K562 (cell line): ENCODE results near the gene SIAE. TPM values are rescaled to one million over a fixed set of nuclear protein-coding genes. Genes with fewer than 3 reads are reported as not detected.

Source experiments
- CHD4 ChIP-seq: fragments of 200-600 bp; sonication (generic); IDR thresholded peaks from 3 replicates; pipeline ENCODE4 v1.6.1; 2012; ENCODE audit warnings: low read depth, mild to moderate bottlenecking, mixed read lengths, low read length, inconsistent platforms; ENCODE audit not compliant: insufficient read depth, insufficient replicate concordance, poor library complexity, severe bottlenecking
- ETS2 ChIP-seq: IDR thresholded peaks from 2 replicates; pipeline ENCODE4 v1.6.1; 2016; ENCODE audit warnings: borderline replicate concordance, missing genetic modification characterization, mild to moderate bottlenecking, moderate library complexity, missing compliant biosample characterization; ENCODE audit not compliant: poor library complexity, severe bottlenecking
- ETV1 ChIP-seq: fragments of 450-650 bp; conservative IDR thresholded peaks from 2 replicates; pipeline ENCODE4 v1.6.1; 2016; ENCODE audit warnings: missing genetic modification characterization, control low read depth, low read depth, missing compliant biosample characterization
- SRF ChIP-seq, 2 experiments: fragments of 250-450, 450-650 bp in 1 of 2; sonication (Bioruptor Pico) in 1 of 2; sonication (generic) in 1 of 2; formaldehyde crosslinking; IDR thresholded peaks; 2 replicates each; pipeline versions ENCODE4 v1.5.0 to v1.5.1; 2020 to 2022; ENCODE audit warnings: mild to moderate bottlenecking in 1 of 2, missing genetic modification reagents in 1 of 2
- ZNF253 ChIP-seq: fragments of 250-450 bp; sonication (Bioruptor Pico); conservative IDR thresholded peaks from 2 replicates; pipeline ENCODE4 v1.6.1; 2021; ENCODE audit warnings: mild to moderate bottlenecking
- polyA plus RNA-seq, 8 experiments: library from polyadenylated mRNA; depleted of rRNA in 4 of 8; stranded (reverse) in 5 of 8; unstranded in 3 of 8; fragments of >200 nt; fragmentation: Nextera tagmentation in 2 of 8; fragmentation: Illumina TruSeq in 1 of 8; extraction: Ambion mirVana in 2 of 8; extraction: Trizol in 1 of 8; gene quantifications; 2 replicates each; pipeline versions ENCODE4 v1.2.1 to v1.2.3, GENCODE V29; 2011 to 2014; ENCODE audit warnings: inconsistent platforms in 1 of 8, missing spikeins in 1 of 8
- total RNA-seq, 7 experiments: library from RNA; depleted of rRNA in 6 of 7; stranded (reverse); fragments of >200 nt in 6 of 7; fragmentation: Illumina TruSeq in 2 of 7; extraction: Trizol in 2 of 7; gene quantifications; 2 replicates each; pipeline versions ENCODE4 v1.2.1 to v1.2.3, GENCODE V29; 2011 to 2021; ENCODE audit warnings: low replicate concordance in 1 of 7
- TF ChIP-seq, protein P1 (sequence below), 2 experiments: fragments of 450-650 bp; formaldehyde crosslinking in 1 of 2; IDR thresholded peaks; 2 replicates each; pipeline versions ENCODE4 v1.4.0 to v1.6.1; 2014 to 2020; ENCODE audit warnings: mild to moderate bottlenecking in 2 of 2, borderline replicate concordance in 1 of 2, low read depth in 1 of 2
- TF ChIP-seq, protein P2 (sequence below): IDR thresholded peaks from 2 replicates; pipeline ENCODE4 v1.6.1; 2012; ENCODE audit warnings: low read depth, low read length, improper control_type of control experiment, borderline replicate concordance
- TF ChIP-seq, protein P3 (sequence below): fragments of 250-450 bp; sonication (Bioruptor Pico); IDR thresholded peaks from 2 replicates; pipeline ENCODE4 v1.4.0; 2020

The SIAE gene
- total and polyA plus RNA-seq, 9 of the 15 experiments (the other 6 are each of a cell fraction or from before 2014, with no cell fraction given), result 0.89 to 9.6 (median 3.7) TPM

DNA sequence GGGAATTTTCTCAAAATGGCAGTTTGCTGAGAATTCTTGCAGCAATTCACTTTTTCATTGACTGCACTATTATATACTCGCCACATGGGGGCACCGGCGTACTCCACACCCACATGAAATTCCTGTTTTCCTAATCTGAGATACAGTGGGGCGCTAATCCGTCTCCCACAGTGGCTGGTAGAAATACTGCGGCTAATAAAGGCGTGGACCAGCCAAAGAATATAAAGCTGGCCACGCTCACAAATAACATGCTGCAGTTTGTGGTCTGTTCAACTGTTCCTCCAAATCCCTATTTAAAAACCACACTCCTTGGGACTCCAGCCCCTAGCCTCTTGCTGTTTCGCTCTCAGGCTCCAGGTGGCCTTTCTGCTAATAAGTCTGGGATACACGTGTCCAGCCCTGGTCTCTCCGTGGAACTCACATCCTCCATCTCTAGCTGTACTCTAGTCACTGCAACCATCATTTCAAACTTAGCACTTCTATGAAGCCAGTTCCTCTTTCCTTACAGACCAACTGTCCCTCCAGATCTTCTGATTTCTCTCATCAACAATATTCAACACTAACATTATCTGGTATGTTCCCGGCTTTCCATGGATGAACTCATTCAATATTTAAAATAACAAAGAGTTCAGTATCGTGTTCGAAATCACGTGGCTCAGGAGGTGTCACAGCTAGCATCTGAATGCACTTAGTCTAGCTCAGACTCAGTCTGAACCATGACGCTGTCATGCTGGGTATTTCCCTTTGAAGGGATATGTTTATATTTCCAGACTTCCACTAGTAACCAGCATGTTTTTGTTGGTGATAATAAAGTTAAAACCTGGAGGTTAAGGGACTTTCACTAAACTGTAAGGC, 28.9 kb downstream of the SIAE start (continued):
- TF ChIP-seq, protein P1, sequence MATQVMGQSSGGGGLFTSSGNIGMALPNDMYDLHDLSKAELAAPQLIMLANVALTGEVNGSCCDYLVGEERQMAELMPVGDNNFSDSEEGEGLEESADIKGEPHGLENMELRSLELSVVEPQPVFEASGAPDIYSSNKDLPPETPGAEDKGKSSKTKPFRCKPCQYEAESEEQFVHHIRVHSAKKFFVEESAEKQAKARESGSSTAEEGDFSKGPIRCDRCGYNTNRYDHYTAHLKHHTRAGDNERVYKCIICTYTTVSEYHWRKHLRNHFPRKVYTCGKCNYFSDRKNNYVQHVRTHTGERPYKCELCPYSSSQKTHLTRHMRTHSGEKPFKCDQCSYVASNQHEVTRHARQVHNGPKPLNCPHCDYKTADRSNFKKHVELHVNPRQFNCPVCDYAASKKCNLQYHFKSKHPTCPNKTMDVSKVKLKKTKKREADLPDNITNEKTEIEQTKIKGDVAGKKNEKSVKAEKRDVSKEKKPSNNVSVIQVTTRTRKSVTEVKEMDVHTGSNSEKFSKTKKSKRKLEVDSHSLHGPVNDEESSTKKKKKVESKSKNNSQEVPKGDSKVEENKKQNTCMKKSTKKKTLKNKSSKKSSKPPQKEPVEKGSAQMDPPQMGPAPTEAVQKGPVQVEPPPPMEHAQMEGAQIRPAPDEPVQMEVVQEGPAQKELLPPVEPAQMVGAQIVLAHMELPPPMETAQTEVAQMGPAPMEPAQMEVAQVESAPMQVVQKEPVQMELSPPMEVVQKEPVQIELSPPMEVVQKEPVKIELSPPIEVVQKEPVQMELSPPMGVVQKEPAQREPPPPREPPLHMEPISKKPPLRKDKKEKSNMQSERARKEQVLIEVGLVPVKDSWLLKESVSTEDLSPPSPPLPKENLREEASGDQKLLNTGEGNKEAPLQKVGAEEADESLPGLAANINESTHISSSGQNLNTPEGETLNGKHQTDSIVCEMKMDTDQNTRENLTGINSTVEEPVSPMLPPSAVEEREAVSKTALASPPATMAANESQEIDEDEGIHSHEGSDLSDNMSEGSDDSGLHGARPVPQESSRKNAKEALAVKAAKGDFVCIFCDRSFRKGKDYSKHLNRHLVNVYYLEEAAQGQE (IDR thresholded peaks at IDR 0.05; ENCODE audit: borderline replicate concordance), result peak; percentile 75
- TF ChIP-seq, protein P1 (CRISPR knock-in tag; IDR thresholded peaks at IDR 0.05; ENCODE audit: low read depth), result no peak
- TF ChIP-seq ZNF253 (CRISPR knock-in tag), result no peak
- TF ChIP-seq, protein P2, sequence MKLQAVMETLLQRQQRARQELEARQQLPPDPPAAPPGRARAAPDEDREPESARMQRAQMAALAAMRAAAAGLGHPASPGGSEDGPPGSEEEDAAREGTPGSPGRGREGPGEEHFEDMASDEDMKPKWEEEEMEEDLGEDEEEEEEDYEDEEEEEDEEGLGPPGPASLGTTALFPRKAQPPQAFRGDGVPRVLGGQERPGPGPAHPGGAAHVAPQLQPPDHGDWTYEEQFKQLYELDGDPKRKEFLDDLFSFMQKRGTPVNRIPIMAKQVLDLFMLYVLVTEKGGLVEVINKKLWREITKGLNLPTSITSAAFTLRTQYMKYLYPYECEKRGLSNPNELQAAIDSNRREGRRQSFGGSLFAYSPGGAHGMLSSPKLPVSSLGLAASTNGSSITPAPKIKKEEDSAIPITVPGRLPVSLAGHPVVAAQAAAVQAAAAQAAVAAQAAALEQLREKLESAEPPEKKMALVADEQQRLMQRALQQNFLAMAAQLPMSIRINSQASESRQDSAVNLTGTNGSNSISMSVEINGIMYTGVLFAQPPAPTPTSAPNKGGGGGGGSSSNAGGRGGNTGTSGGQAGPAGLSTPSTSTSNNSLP, result peak; percentile 81
- no peak for TF ChIP-seq ETV1
- TF ChIP-seq ETS2, result no peak
- 0 out of 4 replicates have a peak, but pooled peaks of 1 of the 2 experiments have one; percentile 34 for TF ChIP-seq SRF (CRISPR knock-in tag; IDR thresholded peaks at IDR 0.05)
- no peak for TF ChIP-seq CHD4
- TF ChIP-seq, protein P3, sequence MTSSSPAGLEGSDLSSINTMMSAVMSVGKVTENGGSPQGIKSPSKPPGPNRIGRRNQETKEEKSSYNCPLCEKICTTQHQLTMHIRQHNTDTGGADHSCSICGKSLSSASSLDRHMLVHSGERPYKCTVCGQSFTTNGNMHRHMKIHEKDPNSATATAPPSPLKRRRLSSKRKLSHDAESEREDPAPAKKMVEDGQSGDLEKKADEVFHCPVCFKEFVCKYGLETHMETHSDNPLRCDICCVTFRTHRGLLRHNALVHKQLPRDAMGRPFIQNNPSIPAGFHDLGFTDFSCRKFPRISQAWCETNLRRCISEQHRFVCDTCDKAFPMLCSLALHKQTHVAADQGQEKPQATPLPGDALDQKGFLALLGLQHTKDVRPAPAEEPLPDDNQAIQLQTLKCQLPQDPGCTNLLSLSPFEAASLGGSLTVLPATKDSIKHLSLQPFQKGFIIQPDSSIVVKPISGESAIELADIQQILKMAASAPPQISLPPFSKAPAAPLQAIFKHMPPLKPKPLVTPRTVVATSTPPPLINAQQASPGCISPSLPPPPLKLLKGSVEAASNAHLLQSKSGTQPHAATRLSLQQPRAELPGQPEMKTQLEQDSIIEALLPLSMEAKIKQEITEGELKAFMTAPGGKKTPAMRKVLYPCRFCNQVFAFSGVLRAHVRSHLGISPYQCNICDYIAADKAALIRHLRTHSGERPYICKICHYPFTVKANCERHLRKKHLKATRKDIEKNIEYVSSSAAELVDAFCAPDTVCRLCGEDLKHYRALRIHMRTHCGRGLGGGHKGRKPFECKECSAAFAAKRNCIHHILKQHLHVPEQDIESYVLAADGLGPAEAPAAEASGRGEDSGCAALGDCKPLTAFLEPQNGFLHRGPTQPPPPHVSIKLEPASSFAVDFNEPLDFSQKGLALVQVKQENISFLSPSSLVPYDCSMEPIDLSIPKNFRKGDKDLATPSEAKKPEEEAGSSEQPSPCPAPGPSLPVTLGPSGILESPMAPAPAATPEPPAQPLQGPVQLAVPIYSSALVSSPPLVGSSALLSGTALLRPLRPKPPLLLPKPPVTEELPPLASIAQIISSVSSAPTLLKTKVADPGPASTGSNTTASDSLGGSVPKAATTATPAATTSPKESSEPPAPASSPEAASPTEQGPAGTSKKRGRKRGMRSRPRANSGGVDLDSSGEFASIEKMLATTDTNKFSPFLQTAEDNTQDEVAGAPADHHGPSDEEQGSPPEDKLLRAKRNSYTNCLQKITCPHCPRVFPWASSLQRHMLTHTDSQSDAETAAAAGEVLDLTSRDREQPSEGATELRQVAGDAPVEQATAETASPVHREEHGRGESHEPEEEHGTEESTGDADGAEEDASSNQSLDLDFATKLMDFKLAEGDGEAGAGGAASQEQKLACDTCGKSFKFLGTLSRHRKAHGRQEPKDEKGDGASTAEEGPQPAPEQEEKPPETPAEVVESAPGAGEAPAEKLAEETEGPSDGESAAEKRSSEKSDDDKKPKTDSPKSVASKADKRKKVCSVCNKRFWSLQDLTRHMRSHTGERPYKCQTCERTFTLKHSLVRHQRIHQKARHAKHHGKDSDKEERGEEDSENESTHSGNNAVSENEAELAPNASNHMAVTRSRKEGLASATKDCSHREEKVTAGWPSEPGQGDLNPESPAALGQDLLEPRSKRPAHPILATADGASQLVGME (CRISPR knock-in tag), result no peak
